ENCODE results near the gene PACS2. TPM values are rescaled to one million over a fixed set of nuclear protein-coding genes. Genes with fewer than 3 reads are reported as not detected.

Gene PACS2
- total and polyA plus RNA-seq, 2 of the 8 experiments (the other 6 are each of a cell fraction or from before 2014, with no cell fraction given): 38.0 to 62.8 TPM

DNA sequence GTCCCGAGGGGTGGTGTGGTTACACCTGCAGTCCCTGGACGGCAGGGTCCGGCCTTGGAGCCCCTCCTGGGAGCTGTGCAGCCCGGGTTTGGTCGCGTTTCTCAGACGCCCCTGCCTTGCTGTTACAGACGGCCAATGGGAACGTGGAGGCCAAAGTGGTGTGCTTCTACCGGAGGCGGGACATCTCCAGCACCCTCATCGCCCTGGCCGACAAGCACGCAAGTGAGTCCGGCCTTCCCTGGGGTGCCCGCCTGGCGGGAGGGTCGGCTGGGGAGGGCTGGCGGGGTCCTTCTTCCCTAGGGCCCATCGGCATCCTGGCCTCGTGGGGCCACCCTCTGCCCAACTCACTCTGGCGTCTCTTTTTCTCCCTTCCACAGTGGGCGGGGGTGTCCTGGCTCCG is 130.7 kb downstream of the PACS2 start (continued):
- TF ChIP-seq FOSL1 (IDR thresholded peaks at IDR 0.05; ENCODE audit: insufficient read depth, low read depth, low read length): no peak
- TF ChIP-seq RXRA (IDR thresholded peaks at IDR 0.05; ENCODE audit: insufficient read depth, low read depth, low read length): no peak
- TF ChIP-seq KDM5A (IDR thresholded peaks at IDR 0.05; ENCODE audit: low read length): no peak

All from H1 (cell line).